Esophagus muscularis mucosa (tissue), 3 donors: ENCODE results near the gene MAP2.

Source experiments
- POLR2A ChIP-seq: fragments of 450-650 bp; IDR thresholded peaks from one replicate; pipeline ENCODE4 v1.6.1; 2017; ENCODE audit warnings: antibody characterized with exemption, moderate library complexity, mild to moderate bottlenecking, low read depth
- TF ChIP-seq, protein P1 (sequence below), 3 experiments: fragments of 200-600 bp in 2 of 3; fragments of 450-650 bp in 1 of 3; sonication (generic) in 2 of 3; IDR thresholded peaks; one replicate each; pipeline ENCODE4 v1.5.1; 2017 to 2019; ENCODE audit warnings: antibody characterized with exemption in 3 of 3, mild to moderate bottlenecking in 2 of 3, moderate library complexity in 1 of 3

DNA sequence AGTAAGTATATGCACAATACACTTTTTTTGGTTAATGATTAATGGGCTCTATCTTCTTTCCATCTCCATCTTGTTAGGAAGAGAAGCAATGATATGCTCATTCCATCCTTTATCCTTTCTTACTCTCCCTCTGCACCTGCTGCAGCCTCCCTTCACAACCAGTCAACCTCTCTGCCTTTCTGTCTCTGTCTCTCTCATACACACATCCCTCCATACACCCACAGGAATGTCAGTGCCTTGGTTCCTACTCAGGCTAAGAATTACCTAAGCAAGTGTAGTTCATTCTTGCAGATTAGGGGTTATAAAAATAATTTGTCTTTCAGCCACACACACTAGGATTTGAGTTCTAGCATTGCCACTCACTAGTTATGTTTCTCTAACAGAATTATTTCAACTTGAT is 45.6 kb downstream of the MAP2 start:
- TF ChIP-seq, protein P1, sequence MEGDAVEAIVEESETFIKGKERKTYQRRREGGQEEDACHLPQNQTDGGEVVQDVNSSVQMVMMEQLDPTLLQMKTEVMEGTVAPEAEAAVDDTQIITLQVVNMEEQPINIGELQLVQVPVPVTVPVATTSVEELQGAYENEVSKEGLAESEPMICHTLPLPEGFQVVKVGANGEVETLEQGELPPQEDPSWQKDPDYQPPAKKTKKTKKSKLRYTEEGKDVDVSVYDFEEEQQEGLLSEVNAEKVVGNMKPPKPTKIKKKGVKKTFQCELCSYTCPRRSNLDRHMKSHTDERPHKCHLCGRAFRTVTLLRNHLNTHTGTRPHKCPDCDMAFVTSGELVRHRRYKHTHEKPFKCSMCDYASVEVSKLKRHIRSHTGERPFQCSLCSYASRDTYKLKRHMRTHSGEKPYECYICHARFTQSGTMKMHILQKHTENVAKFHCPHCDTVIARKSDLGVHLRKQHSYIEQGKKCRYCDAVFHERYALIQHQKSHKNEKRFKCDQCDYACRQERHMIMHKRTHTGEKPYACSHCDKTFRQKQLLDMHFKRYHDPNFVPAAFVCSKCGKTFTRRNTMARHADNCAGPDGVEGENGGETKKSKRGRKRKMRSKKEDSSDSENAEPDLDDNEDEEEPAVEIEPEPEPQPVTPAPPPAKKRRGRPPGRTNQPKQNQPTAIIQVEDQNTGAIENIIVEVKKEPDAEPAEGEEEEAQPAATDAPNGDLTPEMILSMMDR (IDR thresholded peaks at IDR 0.05), result no peak
- TF ChIP-seq POLR2A, result no peak
